H9 (cell line): Measurements from ENCODE around the gene CTNNBL1. TPM values are rescaled to one million over a fixed set of nuclear protein-coding genes. Genes with fewer than 3 reads are reported as not detected.

ENCODE experiments used
- DNase-seq: peaks from one replicate; pipeline ENCODE4 v3.0.0-alpha.2; 2017
- H2AFZ ChIP-seq: one replicate; pipeline ENCODE4 v1.6.1; 2013; ENCODE audit warnings: mild to moderate bottlenecking, low read length, control low read depth, moderate library complexity
- H2AK5ac ChIP-seq: 2 replicates; pipeline ENCODE4 v1.6.1; 2013; ENCODE audit warnings: low read length, control low read depth, mixed read lengths; ENCODE audit not compliant: insufficient read length
- H2BK120ac ChIP-seq: one replicate; pipeline ENCODE4 v1.6.1; 2013; ENCODE audit warnings: low read depth, mild to moderate bottlenecking, low read length, control low read depth, inconsistent platforms; ENCODE audit not compliant: poor library complexity, severe bottlenecking
- H2BK12ac ChIP-seq: 2 replicates; pipeline ENCODE4 v1.6.1; 2013; ENCODE audit warnings: low read length, control low read depth, mixed read lengths, low read depth; ENCODE audit not compliant: insufficient read length
- H2BK15ac ChIP-seq: 2 replicates; pipeline ENCODE4 v1.6.1; 2013; ENCODE audit warnings: low read depth, low read length, control low read depth
- H2BK20ac ChIP-seq: one replicate; pipeline ENCODE4 v1.6.1; 2013; ENCODE audit warnings: low read depth, mild to moderate bottlenecking, low read length, control low read depth, inconsistent platforms; ENCODE audit not compliant: poor library complexity, severe bottlenecking
- H2BK5ac ChIP-seq: 2 replicates; pipeline ENCODE4 v1.6.1; 2013; ENCODE audit warnings: low read length, control low read depth, mixed read lengths; ENCODE audit not compliant: insufficient read length
- H3K14ac ChIP-seq: 2 replicates; pipeline ENCODE4 v1.6.1; 2013; ENCODE audit warnings: low read length, control low read depth; ENCODE audit not compliant: insufficient read depth
- H3K18ac ChIP-seq: 2 replicates; pipeline ENCODE4 v1.6.1; 2013; ENCODE audit warnings: low read depth, mild to moderate bottlenecking, mixed read lengths, low read length, control low read depth; ENCODE audit not compliant: insufficient read length
- H3K23ac ChIP-seq: 2 replicates; pipeline ENCODE4 v1.6.1; 2013; ENCODE audit warnings: low read length, control low read depth, mixed read lengths, low read depth; ENCODE audit not compliant: insufficient read length
- H3K23me2 ChIP-seq: 2 replicates; pipeline ENCODE4 v1.6.1; 2013; ENCODE audit warnings: low read depth, mild to moderate bottlenecking, mixed read lengths, low read length, control low read depth; ENCODE audit not compliant: insufficient read length, poor library complexity, severe bottlenecking
- H3K27ac ChIP-seq: 2 replicates; pipeline ENCODE4 v1.5.1; 2013; ENCODE audit warnings: low read length, control low read depth, mixed read lengths, low read depth; ENCODE audit not compliant: insufficient read length
- H3K27me3 ChIP-seq: 2 replicates; pipeline ENCODE4 v1.6.1; 2013; ENCODE audit warnings: low read length, control low read depth, inconsistent platforms; ENCODE audit not compliant: insufficient read depth
- H3K4ac ChIP-seq: 2 replicates; pipeline ENCODE4 v1.6.1; 2013; ENCODE audit warnings: low read depth, mild to moderate bottlenecking, control low read depth, inconsistent platforms, low read length, moderate library complexity
- H3K4me1 ChIP-seq: 2 replicates; pipeline ENCODE4 v1.6.1; 2013; ENCODE audit warnings: low read length, control low read depth, inconsistent platforms; ENCODE audit not compliant: insufficient read depth
- H3K4me2 ChIP-seq: 2 replicates; pipeline ENCODE4 v1.6.1; 2013; ENCODE audit warnings: low read length, control low read depth, mixed read lengths; ENCODE audit not compliant: insufficient read length, insufficient read depth
- H3K56ac ChIP-seq: 2 replicates; pipeline ENCODE4 v1.6.1; 2013; ENCODE audit warnings: low read depth, mild to moderate bottlenecking, mixed read lengths, low read length, control low read depth; ENCODE audit not compliant: insufficient read length
- H3K79me1 ChIP-seq: 2 replicates; pipeline ENCODE4 v1.6.1; 2013; ENCODE audit warnings: low read depth, mild to moderate bottlenecking, moderate library complexity, low read length, control low read depth, inconsistent platforms; ENCODE audit not compliant: insufficient read depth, poor library complexity, severe bottlenecking
- H3K79me2 ChIP-seq: 2 replicates; pipeline ENCODE4 v1.6.1; 2013; ENCODE audit warnings: low read length, control low read depth, inconsistent platforms; ENCODE audit not compliant: insufficient read depth
- H3K9ac ChIP-seq: 2 replicates; pipeline ENCODE4 v1.6.1; 2013; ENCODE audit warnings: low read length, control low read depth, mixed read lengths; ENCODE audit not compliant: insufficient read length; ENCODE audit errors: extremely low read depth
- H3K9me3 ChIP-seq: one replicate; pipeline ENCODE4 v1.6.1; 2013; ENCODE audit warnings: low read depth, low read length, inconsistent platforms; ENCODE audit not compliant: control insufficient read depth
- H3T11ph ChIP-seq: one replicate; pipeline ENCODE4 v1.6.1; 2013; ENCODE audit warnings: mild to moderate bottlenecking, low read length, control low read depth, inconsistent platforms
- H4K20me1 ChIP-seq: one replicate; pipeline ENCODE4 v1.6.1; 2013; ENCODE audit not compliant: control insufficient read depth, insufficient read length, insufficient read depth
- H4K5ac ChIP-seq: 2 replicates; pipeline ENCODE4 v1.6.1; 2013; ENCODE audit warnings: low read depth, mild to moderate bottlenecking, mixed read lengths, low read length, control low read depth; ENCODE audit not compliant: insufficient read length
- H4K8ac ChIP-seq: replicated peaks from 2 replicates; pipeline ENCODE4 v1.6.1; 2013; ENCODE audit warnings: low read length, control low read depth, mixed read lengths, low read depth; ENCODE audit not compliant: insufficient read length
- H4K91ac ChIP-seq: 2 replicates; pipeline ENCODE4 v1.6.1; 2013; ENCODE audit warnings: low read depth, mild to moderate bottlenecking, moderate library complexity, mixed read lengths, low read length, control low read depth; ENCODE audit not compliant: insufficient read length
- H3K27ac Mint-ChIP-seq, 3 experiments: 2 replicates in 2 of 3; 3 replicates in 1 of 3; pipeline ENCODE4 v1.8.0; 2020 to 2021; ENCODE audit warnings: mixed read lengths in 3 of 3, mild to moderate bottlenecking in 1 of 3, moderate library complexity in 1 of 3
- H3K27me3 Mint-ChIP-seq: 2 replicates; pipeline ENCODE4 v1.8.0; 2021; ENCODE audit warnings: low read depth, mild to moderate bottlenecking, moderate library complexity, mixed read lengths
- H3K36me3 Mint-ChIP-seq, 3 experiments: 2 replicates in 2 of 3; 3 replicates in 1 of 3; pipeline ENCODE4 v1.8.0; 2020 to 2021; ENCODE audit warnings: low read depth in 3 of 3, mixed read lengths in 3 of 3; ENCODE audit not compliant: insufficient read depth in 1 of 3
- H3K4me1 Mint-ChIP-seq, 2 experiments: 2 replicates each; pipeline ENCODE4 v1.8.0; 2020; ENCODE audit warnings: mixed read lengths in 2 of 2
- H3K4me3 Mint-ChIP-seq, 2 experiments: 2 replicates in 1 of 2; 3 replicates in 1 of 2; pipeline ENCODE4 v1.8.0; 2020 to 2021; ENCODE audit warnings: mild to moderate bottlenecking in 2 of 2, mixed read lengths in 2 of 2, moderate library complexity in 1 of 2
- H3K9me3 Mint-ChIP-seq, 2 experiments: 2 replicates in 1 of 2; 3 replicates in 1 of 2; pipeline ENCODE4 v1.8.0; 2020; ENCODE audit warnings: mild to moderate bottlenecking in 2 of 2, mixed read lengths in 2 of 2, moderate library complexity in 1 of 2
- WGBS: extraction: QIAGEN DNeasy Blood & Tissue Kit; methylation state at CpG from one replicate; pipeline ENCODE4 v1.1.7; 2013; ENCODE audit warnings: missing lambda C conversion rate, low lambda C conversion rate, mixed read lengths; ENCODE audit not compliant: insufficient read length; ENCODE audit errors: extremely low coverage; 5-methylcytosine and 5-hydroxymethylcytosine counted together
- total RNA-seq: library from RNA; stranded (reverse); gene quantifications from 2 replicates; pipeline ENCODE4 v1.2.1, GENCODE V29; 2021
- TF ChIP-seq, protein P1 (sequence below): fragments of 200-600 bp; sonication (generic); conservative IDR thresholded peaks from 3 replicates; pipeline ENCODE4 v1.8.0; 2021; ENCODE audit warnings: antibody characterized with exemption, mild to moderate bottlenecking

CTNNBL1 gene
- total RNA-seq, 1 experiment from 2014 or later: 67.2 TPM

DNA sequence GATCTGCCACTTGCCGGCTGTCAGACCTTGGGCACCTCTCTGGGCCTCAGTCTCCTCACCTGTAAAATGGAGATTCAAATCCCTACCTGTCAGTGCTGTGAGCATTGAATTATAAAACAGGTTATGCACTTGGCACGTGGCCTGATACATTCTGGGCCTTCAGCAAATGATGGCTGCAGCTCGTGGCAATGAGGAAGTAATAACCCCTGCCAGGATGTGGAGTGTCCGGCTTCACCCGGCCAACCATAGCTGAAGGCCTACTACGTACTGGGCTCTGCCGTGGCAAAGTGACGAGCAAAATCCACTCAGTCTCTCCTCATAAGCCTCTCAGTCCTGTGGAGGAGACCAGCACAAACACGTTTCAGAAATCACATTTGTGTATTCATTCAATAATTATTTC, 198.2 kb downstream of the CTNNBL1 start:
- no peak for DNase-seq
- H3K14ac ChIP-seq: no peak overlapping the region
- no peak overlapping the region for H3K4ac ChIP-seq
- H3K4me1 ChIP-seq: no peaks in the 10 kb centered on the region
- H3K79me2 ChIP-seq: no peaks in the 10 kb centered on the region
- no CpG with 5 or more reads among the region's 9 CpGs for WGBS
- peaks cover 2% of the 10 kb centered on the region for H3K23me2 ChIP-seq
- TF ChIP-seq, protein P1, sequence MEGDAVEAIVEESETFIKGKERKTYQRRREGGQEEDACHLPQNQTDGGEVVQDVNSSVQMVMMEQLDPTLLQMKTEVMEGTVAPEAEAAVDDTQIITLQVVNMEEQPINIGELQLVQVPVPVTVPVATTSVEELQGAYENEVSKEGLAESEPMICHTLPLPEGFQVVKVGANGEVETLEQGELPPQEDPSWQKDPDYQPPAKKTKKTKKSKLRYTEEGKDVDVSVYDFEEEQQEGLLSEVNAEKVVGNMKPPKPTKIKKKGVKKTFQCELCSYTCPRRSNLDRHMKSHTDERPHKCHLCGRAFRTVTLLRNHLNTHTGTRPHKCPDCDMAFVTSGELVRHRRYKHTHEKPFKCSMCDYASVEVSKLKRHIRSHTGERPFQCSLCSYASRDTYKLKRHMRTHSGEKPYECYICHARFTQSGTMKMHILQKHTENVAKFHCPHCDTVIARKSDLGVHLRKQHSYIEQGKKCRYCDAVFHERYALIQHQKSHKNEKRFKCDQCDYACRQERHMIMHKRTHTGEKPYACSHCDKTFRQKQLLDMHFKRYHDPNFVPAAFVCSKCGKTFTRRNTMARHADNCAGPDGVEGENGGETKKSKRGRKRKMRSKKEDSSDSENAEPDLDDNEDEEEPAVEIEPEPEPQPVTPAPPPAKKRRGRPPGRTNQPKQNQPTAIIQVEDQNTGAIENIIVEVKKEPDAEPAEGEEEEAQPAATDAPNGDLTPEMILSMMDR: no peak
- H3K23ac ChIP-seq: no peak overlapping the region
- no peak overlapping the region for H3K9ac ChIP-seq
- no peak overlapping the region for H2BK5ac ChIP-seq
- no peak overlapping the region for H4K8ac ChIP-seq
- H2BK120ac ChIP-seq: no peak overlapping the region
- no peaks in the 10 kb centered on the region for H4K20me1 ChIP-seq
- no peak overlapping the region for H4K5ac ChIP-seq
- no peak overlapping the region for H3K18ac ChIP-seq
- H3K4me1 Mint-ChIP-seq: peaks cover 2% of the 10 kb centered on the region in 2 experiments
- H3K79me1 ChIP-seq: no peaks in the 10 kb centered on the region
- H3K4me3 Mint-ChIP-seq: no peak overlapping the region
- H3K27me3 ChIP-seq: no peaks in the 10 kb centered on the region
- H3K56ac ChIP-seq: no peak overlapping the region
- no peaks in the 10 kb centered on the region for H3K36me3 Mint-ChIP-seq
- no peak overlapping the region for H3K27ac Mint-ChIP-seq
- no peak overlapping the region for H4K91ac ChIP-seq
- H3K4me2 ChIP-seq: no peak overlapping the region
- no peak overlapping the region for H3K27ac ChIP-seq
- H3K9me3 ChIP-seq: no peaks in the 10 kb centered on the region
- no peak overlapping the region for H3T11ph ChIP-seq
- H2BK15ac ChIP-seq: no peak overlapping the region
- H2BK20ac ChIP-seq: no peak overlapping the region
- H2BK12ac ChIP-seq: no peak overlapping the region
- no peaks in the 10 kb centered on the region for H3K9me3 Mint-ChIP-seq
- no peaks in the 10 kb centered on the region for H3K27me3 Mint-ChIP-seq
- no peak overlapping the region for H2AK5ac ChIP-seq
- no peak overlapping the region for H2AFZ ChIP-seq
